ENCODE data around the gene TIMD4.

DNA sequence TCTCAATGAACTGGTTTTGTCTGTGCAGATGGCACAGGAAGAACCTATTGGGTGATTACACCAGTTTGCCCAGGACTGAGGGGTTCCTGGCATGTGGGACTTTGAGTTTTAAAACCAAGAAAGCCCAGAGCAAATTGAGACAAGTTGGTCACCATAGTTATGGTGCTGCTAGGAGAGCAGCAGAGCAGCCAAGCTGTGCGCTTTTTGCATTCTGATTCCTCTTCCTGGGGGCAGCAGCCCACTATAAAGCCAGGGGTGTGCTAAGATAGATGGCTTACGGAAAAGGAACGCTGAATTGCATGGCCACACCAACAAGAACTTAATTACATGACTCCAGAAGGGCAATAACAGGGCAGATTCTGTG is 49.7 kb downstream of the TIMD4 start:
- TF ChIP-seq, protein P1, sequence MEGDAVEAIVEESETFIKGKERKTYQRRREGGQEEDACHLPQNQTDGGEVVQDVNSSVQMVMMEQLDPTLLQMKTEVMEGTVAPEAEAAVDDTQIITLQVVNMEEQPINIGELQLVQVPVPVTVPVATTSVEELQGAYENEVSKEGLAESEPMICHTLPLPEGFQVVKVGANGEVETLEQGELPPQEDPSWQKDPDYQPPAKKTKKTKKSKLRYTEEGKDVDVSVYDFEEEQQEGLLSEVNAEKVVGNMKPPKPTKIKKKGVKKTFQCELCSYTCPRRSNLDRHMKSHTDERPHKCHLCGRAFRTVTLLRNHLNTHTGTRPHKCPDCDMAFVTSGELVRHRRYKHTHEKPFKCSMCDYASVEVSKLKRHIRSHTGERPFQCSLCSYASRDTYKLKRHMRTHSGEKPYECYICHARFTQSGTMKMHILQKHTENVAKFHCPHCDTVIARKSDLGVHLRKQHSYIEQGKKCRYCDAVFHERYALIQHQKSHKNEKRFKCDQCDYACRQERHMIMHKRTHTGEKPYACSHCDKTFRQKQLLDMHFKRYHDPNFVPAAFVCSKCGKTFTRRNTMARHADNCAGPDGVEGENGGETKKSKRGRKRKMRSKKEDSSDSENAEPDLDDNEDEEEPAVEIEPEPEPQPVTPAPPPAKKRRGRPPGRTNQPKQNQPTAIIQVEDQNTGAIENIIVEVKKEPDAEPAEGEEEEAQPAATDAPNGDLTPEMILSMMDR (IDR thresholded peaks at IDR 0.05) = no peak
- TF ChIP-seq POLR2A (IDR thresholded peaks at IDR 0.05) (no peak), EP300 (IDR thresholded peaks at IDR 0.05) (no peak)

Data from stomach (tissue), 4 donors.